Measurements from ENCODE around the gene FOXO1. TPM values are rescaled to one million over a fixed set of nuclear protein-coding genes. Genes with fewer than 3 reads are reported as not detected.

Gene FOXO1
- total and polyA plus RNA-seq, 9 of the 15 experiments (the other 6 are each of a cell fraction or from before 2014, with no cell fraction given), result 0.04 to 0.73 (median 0.20) TPM

GRCh38 chr13:40530961-40531360 is 135.5 kb downstream of the FOXO1 start:
- in situ Hi-C loops (cut with MboI), result no loop called here
- no peak overlapping the region for H2AFZ ChIP-seq (ENCODE audit: low read depth, low read length)
- ATAC-seq, result no peak
- ChIA-PET POLR2A (no interaction called here), CTCF (ENCODE audit: low intra/inter-chr PET ratio) (no interaction called here)
- peaks cover 0 to 5% of the 10 kb centered on the region in 2 experiments; a peak in 1 of 5 replicates for H3K27me3 ChIP-seq (ENCODE audit: control insufficient read depth in 2 of 2, insufficient read depth in 2 of 2, low read length in 2 of 2)
- H3K4me3 ChIP-seq, result no peak overlapping the region
- H3K36me3 ChIP-seq (ENCODE audit: control insufficient read depth, insufficient read depth, low read length), result no peaks in the 10 kb centered on the region
- BruUV-seq (replicated peaks), result no TSS peak
- H3K9ac ChIP-seq (ENCODE audit: insufficient read depth in 1 of 2, low read depth in 2 of 2, low read length in 2 of 2), result no peak overlapping the region
- H3K27ac ChIP-seq (ENCODE audit: extremely low read depth, low read depth, low read length), result no peak overlapping the region
- H4K20me1 ChIP-seq (replicated peaks; ENCODE audit: control insufficient read depth, insufficient read depth, low read length), result no peaks in the 10 kb centered on the region
- 0% methylated on average over 1 of the region's 1 CpG for WGBS (ENCODE audit: insufficient coverage, low coverage, missing lambda C conversion rate)
- DNase-seq (ENCODE audit: extremely low read depth in 1 of 4, low spot score in 3 of 4), result no peak
- intact Hi-C loops (cut with micrococcal nuclease), result no loop called here
- H3K9me1 ChIP-seq (ENCODE audit: control insufficient read depth, insufficient read depth, low read length), result no peaks in the 10 kb centered on the region
- H3K79me2 ChIP-seq (ENCODE audit: control insufficient read depth, insufficient read depth, low read length), result no peaks in the 10 kb centered on the region
- FAIRE-seq, result no peak
- H3K9me3 ChIP-seq (replicated peaks; ENCODE audit: control insufficient read depth, insufficient read depth, low read depth, low read length), result no peaks in the 10 kb centered on the region
- H3K4me1 ChIP-seq (replicated peaks in 1 of 2; ENCODE audit: control insufficient read depth in 2 of 2, insufficient read depth in 2 of 2, low read length in 2 of 2), result no peaks in the 10 kb centered on the region
- TF ChIP-seq SIN3A (IDR thresholded peaks at IDR 0.05; ENCODE audit: borderline replicate concordance in 2 of 2, control insufficient read depth in 1 of 2, low read depth in 2 of 2, low read length in 2 of 2) (no peak), GATAD2A (IDR thresholded peaks at IDR 0.05) (no peak), ZBTB7A (IDR thresholded peaks at IDR 0.05; ENCODE audit: borderline replicate concordance, control insufficient read depth, low read depth, low read length) (no peak), RBM14 (IDR thresholded peaks at IDR 0.05; ENCODE audit: borderline replicate concordance, insufficient read depth, low read depth, low read length) (no peak), MEF2A (IDR thresholded peaks at IDR 0.05; ENCODE audit: control insufficient read depth, low read depth, low read length) (no peak), ZNF347 (CRISPR knock-in tag; IDR thresholded peaks at IDR 0.05; ENCODE audit: low read depth) (no peak), ZFP91 (CRISPR knock-in tag; IDR thresholded peaks at IDR 0.05) (no peak), TEAD2 (tag; IDR thresholded peaks at IDR 0.05) (no peak), ZNF140 (CRISPR knock-in tag; IDR thresholded peaks at IDR 0.05) (no peak), AFF1 (IDR thresholded peaks at IDR 0.05; ENCODE audit: low read depth in 1 of 2, partially characterized antibody in 2 of 2) (no peak), BCOR (IDR thresholded peaks at IDR 0.05) (no peak), RAD51 (IDR thresholded peaks at IDR 0.05; ENCODE audit: borderline replicate concordance, low read depth) (no peak), PHF21A (IDR thresholded peaks at IDR 0.05; ENCODE audit: borderline replicate concordance, low read depth) (no peak)
- H3K4me2 ChIP-seq (ENCODE audit: insufficient read depth, low read length), result no peak overlapping the region
